Osteoblast (primary cell): ENCODE measurements around the gene THRSP. TPM values are rescaled to one million over a fixed set of nuclear protein-coding genes. Genes with fewer than 3 reads are reported as not detected.
"Not testable (repeated sequence)": the region's sequence is repeated elsewhere in the genome, so short reads cannot be mapped to it uniquely, and the experiment has no call there.

Source experiments
- DNase-seq: peaks from one replicate; pipeline ENCODE4 v3.0.0; 2011; ENCODE audit warnings: low spot score, mixed read lengths; ENCODE audit not compliant: insufficient read length; ENCODE audit errors: missing footprints
- H2AFZ ChIP-seq: 2 replicates; pipeline ENCODE4 v1.6.0; 2011; ENCODE audit warnings: mild to moderate bottlenecking, low read length
- H3K27ac ChIP-seq: 2 replicates; pipeline ENCODE4 v1.5.1; 2011; ENCODE audit warnings: mild to moderate bottlenecking, low read depth, low read length, moderate library complexity
- H3K27me3 ChIP-seq: 2 replicates; pipeline ENCODE4 v1.6.0; 2012; ENCODE audit warnings: mild to moderate bottlenecking, control low read depth, inconsistent platforms, low read length, moderate library complexity; ENCODE audit not compliant: insufficient read depth
- H3K36me3 ChIP-seq: 2 replicates; pipeline ENCODE4 v1.5.1; 2011; ENCODE audit warnings: mild to moderate bottlenecking, low read length, control low read depth, moderate library complexity; ENCODE audit not compliant: insufficient read depth
- H3K4me1 ChIP-seq: 2 replicates; pipeline ENCODE4 v1.5.1; 2011; ENCODE audit warnings: mild to moderate bottlenecking, low read length, control low read depth, moderate library complexity; ENCODE audit not compliant: insufficient read depth
- H3K4me2 ChIP-seq: 2 replicates; pipeline ENCODE4 v1.6.0; 2011; ENCODE audit warnings: mild to moderate bottlenecking, low read length; ENCODE audit not compliant: insufficient read depth
- H3K4me3 ChIP-seq: fragments of 200-600 bp; sonication (generic); 3 replicates; pipeline ENCODE4 v1.5.1; 2012; ENCODE audit warnings: mild to moderate bottlenecking, low read length, inconsistent platforms; ENCODE audit not compliant: insufficient read depth
- H3K79me2 ChIP-seq: 2 replicates; pipeline ENCODE4 v1.6.0; 2012; ENCODE audit warnings: mild to moderate bottlenecking, low read length, control low read depth, inconsistent platforms; ENCODE audit not compliant: insufficient read depth
- H3K9me3 ChIP-seq: 2 replicates; pipeline ENCODE4 v1.5.1; 2011; ENCODE audit warnings: low read depth, low read length, control low read depth
- H4K20me1 ChIP-seq: 2 replicates; pipeline ENCODE4 v1.6.0; 2012; ENCODE audit warnings: mild to moderate bottlenecking, low read length, control low read depth; ENCODE audit not compliant: insufficient read depth
- CTCF ChIP-seq: IDR thresholded peaks from 2 replicates; pipeline ENCODE4 v1.5.1; 2011; ENCODE audit warnings: mild to moderate bottlenecking, low read depth, low read length, moderate library complexity; ENCODE audit errors: extremely low read depth
- total RNA-seq: library from RNA; depleted of rRNA; stranded (reverse); fragments of >200 nt; gene quantifications from 2 replicates; pipeline ENCODE4 v1.2.3, GENCODE V29; 2012

Gene THRSP
- total RNA-seq, 1 donor: not detected

- Histone ChIP-seq H2AFZ (no peak overlapping the region), H3K27me3 (no peaks in the 10 kb centered on the region), H3K4me1 (peaks cover 7% of the 10 kb centered on the region), H3K27ac (no peak overlapping the region), H4K20me1 (no peaks in the 10 kb centered on the region), H3K4me2 (no peak overlapping the region), H3K79me2 (no peaks in the 10 kb centered on the region), H3K4me3 (no peak overlapping the region), H3K9me3 (no peaks in the 10 kb centered on the region), H3K36me3 (no peaks in the 10 kb centered on the region)
- TF ChIP-seq CTCF: no peak
- no peak for DNase-seq
These were observed 7.6 kb upstream of the THRSP start for GRCh38 chr11:78056093-78056492.

- Histone ChIP-seq H4K20me1 (no peaks in the 10 kb centered on the region), H3K4me3 (no peak overlapping the region), H3K9me3 (no peaks in the 10 kb centered on the region), H3K27ac (no peak overlapping the region), H3K4me2 (no peak overlapping the region), H3K36me3 (no peaks in the 10 kb centered on the region), H3K4me1 (peaks cover 6% of the 10 kb centered on the region), H3K27me3 (no peaks in the 10 kb centered on the region), H3K79me2 (no peaks in the 10 kb centered on the region), H2AFZ (no peak overlapping the region)
- DNase-seq: no peak
- TF ChIP-seq CTCF: no peak
These were observed 6.1 kb upstream of the THRSP start for GRCh38 chr11:78057462-78058055.

GRCh38 chr11:78059749-78060328 is 3.8 kb upstream of the THRSP start:
- H2AFZ ChIP-seq, H3K4me3 ChIP-seq, H3K4me1 ChIP-seq, H3K36me3 ChIP-seq, H3K9me3 ChIP-seq, DNase-seq, H4K20me1 ChIP-seq, H3K27me3 ChIP-seq, H3K27ac ChIP-seq, H3K79me2 ChIP-seq, H3K4me2 ChIP-seq: not testable (repeated sequence)

- Histone ChIP-seq H3K4me3 (no peak overlapping the region), H3K4me2 (no peak overlapping the region), H3K36me3 (no peaks in the 10 kb centered on the region), H3K27me3 (no peaks in the 10 kb centered on the region), H3K79me2 (no peaks in the 10 kb centered on the region), H2AFZ (no peak overlapping the region), H4K20me1 (no peaks in the 10 kb centered on the region), H3K27ac (no peak overlapping the region), H3K4me1 (peaks cover 6% of the 10 kb centered on the region), H3K9me3 (no peaks in the 10 kb centered on the region)
- no peak for TF ChIP-seq CTCF
- no peak for DNase-seq
These were observed 3.1 kb upstream of the THRSP start for GRCh38 chr11:78060533-78060932.
